Glomerular endothelial cell (primary cell): ENCODE results near the gene ADAMTS1. TPM values are rescaled to one million over a fixed set of nuclear protein-coding genes. Genes with fewer than 3 reads are reported as not detected.
A peak's percentile ranks its signal among the peaks of the same experiment; 100 is the strongest.

Source experiments
- DNase-seq: peaks from one replicate; pipeline ENCODE4 v3.0.0-alpha.2; 2011; ENCODE audit warnings: low read depth, low spot score; ENCODE audit errors: extremely low read depth
- total RNA-seq: library from RNA; depleted of rRNA; stranded (reverse); fragments of >200 nt; gene quantifications from 2 replicates; pipeline ENCODE4 v1.2.3, GENCODE V29; 2015

ADAMTS1 gene
- total RNA-seq, 1 donor from 2014 or later, result 20.7 TPM

DNA sequence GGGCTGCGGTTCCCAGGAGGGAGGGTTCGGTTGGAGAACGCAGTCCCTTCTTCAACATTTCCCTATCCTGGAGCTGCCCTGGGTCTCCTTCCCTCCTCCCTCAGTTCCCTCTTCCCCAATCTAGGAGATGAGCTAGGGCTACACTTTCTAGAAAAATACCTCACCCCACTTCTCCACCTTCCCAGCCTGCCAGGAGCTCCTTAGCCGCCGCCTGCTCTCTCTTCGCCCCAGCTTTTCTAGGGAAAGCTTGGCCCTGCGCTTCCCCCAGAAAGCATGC is 488 bp upstream of the ADAMTS1 start:
- DNase-seq, result no peak

DNA sequence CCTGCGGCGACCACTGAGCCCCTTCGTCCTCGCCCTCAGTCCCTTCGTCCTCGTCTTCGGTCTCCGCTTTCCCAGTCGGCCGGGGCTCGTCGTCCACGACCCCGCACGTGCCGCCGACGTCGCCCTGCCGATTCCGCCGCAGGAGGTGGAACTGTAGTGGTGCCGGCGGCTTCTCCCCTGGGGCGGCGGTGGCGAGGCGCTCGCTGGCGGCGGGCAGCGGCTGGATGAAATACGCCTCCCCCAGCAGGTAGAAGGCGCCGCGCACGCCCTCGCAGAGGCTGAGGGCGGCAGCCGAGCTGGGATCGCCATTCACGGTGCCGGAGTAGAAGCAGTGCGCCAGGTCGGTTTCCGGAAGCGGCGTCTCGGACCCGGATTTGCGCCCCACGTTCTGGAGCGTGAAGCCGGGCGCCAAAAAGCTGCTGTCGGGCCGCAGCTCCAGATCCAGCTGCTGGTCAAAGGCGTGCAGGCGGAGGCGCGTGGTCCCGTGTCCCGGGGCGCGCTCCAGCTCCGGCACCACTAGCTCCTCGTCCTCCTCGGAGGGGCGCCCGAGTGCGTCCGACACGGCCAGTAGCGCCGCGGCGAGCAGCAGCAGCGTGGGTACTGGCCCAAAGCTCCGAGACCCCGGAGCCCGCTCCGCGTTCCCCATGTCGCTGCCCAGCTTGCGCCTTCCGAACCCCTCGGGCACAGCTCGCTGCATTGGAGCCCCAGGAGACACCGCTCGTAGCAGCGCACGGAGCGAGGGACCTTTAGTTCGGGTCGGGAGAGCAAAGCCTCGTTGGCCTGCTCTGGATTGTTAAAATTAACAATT is 747 bp downstream of the ADAMTS1 start:
- no peak for DNase-seq

DNA sequence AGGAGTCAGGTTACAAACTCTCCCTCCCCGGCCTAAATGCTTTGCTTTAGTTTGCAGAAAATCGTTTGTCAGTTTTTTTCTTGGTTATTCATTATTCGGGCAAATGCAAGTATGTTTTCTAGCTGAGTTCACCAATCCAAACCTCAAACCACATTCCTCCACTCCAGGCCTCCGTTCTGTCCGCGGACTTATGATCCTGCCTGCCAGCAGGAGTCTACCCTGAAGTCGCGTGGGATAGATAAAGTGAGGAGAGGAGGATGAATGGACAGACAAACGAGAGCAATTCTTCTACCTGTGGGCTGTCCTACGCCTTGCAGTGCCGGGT is 1.3 kb downstream of the ADAMTS1 start:
- no peak for DNase-seq

DNA sequence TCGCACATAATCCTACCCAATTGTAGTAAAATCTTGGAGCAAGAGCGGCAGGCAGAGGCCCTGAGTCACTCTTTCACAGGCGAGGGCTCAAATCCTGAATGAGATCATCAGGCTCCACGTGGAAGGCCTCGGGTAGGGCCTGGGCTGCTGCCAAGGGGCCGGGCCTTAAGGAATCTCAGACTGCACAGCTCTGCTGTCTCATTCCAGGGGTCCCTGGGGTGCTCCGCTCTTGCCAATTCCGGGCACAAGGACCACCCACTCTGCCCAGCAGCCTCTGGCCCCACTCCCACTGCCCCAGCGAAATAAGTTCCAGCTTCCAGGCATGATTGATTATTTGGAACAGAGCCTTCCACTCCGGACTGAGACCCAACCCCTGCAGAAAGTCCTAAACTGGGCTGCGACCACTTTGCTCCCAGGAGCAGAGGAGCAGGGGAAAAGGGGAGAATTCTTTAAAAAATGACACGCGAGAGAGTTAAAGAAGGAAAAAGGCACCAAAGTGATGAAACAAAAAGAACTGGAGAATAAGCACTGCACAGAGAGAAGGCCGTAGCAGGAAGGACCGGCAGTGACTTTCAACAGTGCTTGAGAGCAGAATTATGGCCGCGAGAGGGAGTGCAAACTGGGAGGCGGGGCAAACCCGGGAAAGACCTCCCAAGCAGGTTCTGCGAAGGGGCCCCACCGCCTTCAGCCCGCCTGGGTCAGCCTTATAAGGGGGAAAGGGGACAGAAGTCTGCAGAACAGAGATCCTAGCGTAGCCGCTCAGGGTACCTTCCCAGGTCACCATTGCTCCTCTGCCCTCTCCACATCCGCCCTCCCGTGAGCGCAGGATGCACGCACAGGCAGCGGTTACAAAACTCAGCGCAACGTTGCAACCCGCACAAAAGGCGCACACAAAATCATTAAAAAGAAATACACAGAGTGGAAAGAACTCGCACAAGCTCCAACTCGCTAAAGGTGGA is 2.0 kb downstream of the ADAMTS1 start:
- no peak for DNase-seq

DNA sequence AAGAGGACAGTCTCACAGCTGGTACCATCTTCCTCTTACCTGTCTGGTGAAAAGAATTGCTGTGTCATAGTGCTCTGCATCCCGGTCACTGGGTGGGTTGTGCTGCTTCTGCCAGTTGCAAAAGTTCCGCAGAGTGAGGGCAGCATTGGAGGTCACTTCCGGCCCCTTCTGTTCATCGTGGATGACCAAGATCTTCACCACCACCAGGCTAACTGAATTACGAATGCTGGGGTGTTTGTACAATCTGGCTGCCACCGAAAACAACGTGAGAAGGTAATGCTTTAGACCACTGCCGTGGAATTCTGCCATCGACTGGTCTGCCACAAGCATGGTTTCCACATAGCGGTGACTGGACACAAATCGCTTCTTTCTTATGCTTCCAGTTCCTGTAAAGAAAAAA is 2.9 kb downstream of the ADAMTS1 start:
- DNase-seq, result no peak

DNA sequence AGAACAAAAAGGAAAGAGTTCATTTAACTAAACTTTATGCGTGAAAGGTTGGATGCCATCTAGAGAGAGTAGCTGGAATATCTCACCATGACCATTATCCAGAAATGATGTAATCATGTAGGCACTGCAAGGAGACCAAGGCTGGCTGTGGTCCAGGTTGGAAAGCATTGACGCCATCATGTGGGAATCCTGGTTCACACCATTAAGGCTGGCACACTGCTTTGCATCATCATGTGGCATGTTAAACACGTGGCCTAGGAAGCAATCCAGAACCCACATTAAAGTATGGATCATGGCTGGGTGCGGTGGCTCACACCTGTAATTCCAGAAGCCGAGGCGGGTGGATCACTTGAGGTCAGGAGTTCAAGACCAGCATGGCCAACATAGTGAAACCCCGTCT is 4.3 kb downstream of the ADAMTS1 start:
- DNase-seq, result peak; percentile 78

DNA sequence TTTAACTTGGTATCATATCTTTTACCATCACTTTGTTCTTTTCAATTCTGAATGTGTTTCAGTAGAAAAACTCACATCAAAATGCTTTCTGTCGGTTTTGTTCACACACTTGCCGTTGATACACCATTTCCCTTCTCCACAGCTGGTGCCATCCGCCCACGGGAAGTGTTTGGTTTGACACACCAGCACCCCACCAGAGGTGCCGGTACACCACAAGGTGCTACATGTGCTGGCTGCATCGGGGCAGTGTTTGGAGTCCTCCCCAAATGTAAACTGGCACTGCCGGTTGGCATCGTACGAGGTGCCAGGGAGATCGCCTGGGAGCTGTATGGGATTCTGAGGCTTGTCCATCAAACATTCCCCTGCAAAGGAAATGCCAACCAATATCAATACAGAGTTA is 5.0 kb downstream of the ADAMTS1 start:
- no peak for DNase-seq

DNA sequence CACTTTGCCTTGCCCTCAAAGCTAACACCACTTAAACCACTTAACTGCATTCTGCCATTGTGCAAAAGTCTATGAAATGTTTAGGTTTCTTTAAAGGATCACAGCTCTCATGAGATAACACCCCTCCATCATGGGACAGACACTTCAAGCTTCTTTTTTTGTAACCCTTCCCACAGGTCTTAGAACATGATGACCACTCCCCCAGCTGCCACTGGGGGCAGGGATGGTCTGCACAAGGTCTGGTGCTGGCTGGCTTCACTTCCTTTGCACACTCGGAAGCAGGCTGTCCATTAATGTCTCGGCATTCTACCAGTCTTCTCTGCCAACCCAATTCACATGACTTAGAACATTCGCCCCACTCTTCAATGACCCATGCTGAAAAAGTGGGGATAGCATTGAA is 7.7 kb downstream of the ADAMTS1 start:
- DNase-seq, result no peak

DNA sequence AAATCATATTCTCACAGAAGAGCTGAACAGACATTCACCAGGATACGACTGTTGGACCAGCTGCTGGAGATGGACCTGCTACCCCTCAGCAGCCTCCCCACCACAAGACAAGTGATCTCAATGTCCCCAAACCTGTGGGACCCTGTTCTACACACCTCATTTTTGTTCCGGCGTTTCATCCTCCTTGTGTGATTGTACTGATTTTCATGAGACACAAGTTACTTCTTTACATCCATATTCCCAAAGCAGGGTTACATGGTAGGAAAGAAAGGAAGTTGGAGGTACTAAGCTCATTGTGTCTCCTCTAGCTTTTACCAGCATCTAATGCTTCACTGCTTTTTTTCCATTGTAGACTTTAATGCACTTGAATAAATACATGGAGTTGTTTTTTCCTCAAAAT is 8.7 kb downstream of the ADAMTS1 start:
- DNase-seq, result no peak

DNA sequence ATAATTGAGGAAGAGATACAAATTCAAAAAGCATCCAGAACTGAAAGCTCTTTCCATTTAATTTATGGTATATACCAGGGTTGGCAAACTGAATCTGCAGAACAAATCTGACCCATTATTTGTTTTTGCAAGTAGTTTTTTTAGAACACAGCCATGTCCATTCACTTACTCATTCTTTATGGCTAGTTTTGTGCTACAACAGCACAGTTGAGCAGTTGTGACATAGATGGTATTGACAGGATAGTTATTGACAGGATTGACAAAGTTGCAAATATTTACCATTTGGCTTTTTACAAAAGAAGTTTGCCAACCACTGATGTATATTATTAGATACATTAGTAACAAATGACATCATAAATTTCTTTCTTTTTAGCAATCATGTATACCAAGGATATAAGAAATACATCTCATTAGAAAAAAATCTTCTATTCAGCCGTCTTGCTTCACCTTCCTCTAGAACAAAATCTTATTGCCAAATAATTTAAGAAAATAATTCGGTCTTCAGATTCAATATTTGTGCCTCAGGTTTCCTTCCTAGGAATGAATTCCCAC is 9.4 kb downstream of the ADAMTS1 start:
- no peak for DNase-seq

DNA sequence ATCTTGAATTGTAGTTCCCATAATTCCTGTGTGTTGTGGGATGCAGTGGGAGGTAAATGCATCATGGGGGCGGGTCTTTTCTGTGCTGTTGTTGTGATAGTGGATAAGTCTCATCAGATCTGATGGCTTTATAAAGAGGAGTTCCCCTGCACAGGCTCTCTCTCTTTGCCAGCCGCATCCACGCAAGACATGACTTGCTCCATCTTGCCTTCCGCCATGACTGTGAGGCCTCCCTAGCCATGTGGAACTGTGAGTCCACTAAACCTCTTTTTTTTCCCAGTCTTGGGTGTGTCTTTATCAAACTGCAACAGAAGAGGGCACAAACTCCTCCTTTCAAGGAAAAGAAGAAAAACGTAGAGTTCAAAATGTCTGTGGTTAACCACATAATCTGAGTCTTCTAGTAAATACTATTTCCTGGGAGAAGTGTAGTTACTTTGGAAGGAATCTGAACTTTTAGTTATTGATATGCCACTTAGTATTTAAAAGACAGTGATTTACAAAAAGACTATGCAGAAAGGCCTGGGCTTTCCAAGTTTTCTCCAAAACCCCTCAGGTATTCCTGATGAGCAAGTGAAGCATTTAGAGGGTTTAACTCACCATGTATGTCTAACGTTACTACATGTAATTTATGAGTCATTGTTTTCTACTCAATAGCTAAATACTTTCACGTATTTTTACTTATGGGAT is 10.0 kb downstream of the ADAMTS1 start:
- no peak for DNase-seq

DNA sequence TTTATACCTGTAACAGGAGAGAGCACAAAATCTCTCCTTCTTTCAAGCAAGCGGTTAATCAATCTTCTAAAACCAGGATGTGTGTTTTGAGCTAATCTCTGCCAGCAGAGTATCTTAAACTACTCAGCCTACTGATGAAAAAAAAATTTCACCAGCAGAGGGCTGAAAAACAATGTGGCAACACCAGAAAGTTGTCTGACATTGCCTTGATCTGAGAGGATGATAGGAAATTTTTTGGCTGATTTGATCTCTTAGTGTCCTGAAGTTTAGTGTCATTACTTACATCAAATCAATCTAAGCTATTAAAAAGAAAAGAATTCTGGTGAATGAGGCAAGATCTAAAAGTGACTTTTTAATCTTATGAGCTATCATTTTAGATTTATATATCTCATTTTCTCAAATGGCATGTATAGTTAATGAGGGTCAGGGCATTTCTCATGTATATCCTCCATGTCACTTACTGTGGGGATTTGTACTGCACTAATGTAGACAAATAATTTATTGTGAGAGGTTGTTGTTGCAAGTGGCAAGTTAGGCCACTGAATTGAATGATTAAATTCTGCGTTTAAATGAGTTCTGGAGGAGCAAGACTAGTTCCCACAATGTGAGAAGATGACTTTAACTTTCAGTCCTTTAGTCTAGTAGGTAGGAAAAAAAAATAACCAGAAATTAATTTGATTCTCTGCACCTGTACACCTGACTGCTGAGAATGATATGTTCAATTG is 10.9 kb downstream of the ADAMTS1 start:
- DNase-seq, result no peak

DNA sequence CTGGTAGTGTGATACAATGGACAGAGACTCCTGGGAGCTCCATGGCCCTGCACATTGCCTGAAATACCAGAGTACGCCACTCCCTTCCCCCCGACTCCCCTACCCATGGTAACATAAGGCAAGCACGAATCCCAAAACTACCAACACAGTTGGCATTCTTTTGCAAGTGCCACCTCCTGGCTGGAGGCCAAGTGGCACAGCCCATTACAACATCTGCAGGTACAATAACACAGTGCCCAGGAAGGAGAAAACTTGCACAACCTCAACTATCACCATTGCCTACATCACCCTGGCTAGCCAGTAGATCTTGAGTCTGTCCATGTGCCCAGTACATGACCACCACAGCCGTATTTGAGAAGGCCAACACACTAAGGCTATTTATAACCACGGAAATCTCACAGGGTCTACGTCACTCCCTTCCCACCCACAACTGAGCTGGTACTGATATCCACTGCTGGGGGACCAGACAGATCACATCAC is 11.7 kb downstream of the ADAMTS1 start:
- DNase-seq, result no peak

DNA sequence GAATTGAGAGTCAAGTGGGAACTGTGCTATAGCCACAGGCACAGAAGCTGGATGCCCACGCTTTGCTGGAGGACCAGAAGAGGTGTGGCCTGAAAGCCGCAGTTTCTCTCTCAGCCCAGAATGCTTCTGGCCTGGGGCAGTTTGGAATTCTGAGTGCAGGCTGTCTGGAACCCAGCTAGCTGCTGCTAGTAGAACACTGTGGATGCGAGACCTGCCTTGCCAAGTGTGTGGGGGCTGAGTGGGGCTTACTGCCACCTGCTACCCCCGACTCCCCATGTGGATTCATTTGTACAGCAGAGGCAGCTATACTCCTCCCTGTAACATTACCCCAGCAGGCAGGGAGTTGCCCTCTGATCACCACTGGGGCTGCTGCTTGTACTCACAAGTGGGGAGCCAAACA is 12.2 kb downstream of the ADAMTS1 start:
- no peak for DNase-seq

DNA sequence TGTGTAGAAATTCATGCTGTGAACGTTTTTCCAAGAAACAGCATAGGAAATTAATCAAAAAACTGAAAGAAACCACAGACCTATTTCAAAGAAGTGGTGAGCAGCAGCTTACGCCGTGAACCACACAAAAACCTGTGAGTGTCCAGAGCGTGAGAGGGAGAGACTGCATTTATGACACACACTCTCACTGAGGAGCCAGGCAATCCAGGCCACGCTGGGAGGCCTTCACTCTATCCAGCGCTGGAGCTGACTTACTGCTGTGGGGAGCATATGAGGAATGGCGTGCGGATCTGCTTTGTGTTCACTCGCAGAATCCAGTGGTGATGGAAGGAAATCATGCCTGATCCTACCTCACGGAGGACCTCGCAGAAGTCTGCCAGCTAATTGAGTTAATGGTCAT is 12.7 kb downstream of the ADAMTS1 start:
- no peak for DNase-seq

DNA sequence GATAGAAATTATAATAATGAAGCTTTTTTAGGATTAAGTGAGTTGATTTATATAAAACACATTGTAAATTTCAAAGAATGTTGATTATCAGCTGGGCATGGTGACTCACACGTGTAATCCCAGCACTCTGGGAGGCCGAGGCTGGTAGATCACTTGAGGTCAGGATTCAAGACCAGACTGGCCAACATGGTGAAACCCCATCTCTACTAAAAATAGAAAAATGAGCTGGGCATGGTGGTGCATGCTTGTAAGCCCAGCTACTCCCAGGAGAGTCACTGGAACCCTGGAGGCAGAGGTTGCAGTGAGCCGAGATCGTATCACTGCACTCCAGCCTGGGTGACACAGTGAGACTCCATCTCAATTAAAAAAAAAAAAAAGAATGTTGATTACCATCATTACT is 18.4 kb downstream of the ADAMTS1 start:
- DNase-seq, result no peak

DNA sequence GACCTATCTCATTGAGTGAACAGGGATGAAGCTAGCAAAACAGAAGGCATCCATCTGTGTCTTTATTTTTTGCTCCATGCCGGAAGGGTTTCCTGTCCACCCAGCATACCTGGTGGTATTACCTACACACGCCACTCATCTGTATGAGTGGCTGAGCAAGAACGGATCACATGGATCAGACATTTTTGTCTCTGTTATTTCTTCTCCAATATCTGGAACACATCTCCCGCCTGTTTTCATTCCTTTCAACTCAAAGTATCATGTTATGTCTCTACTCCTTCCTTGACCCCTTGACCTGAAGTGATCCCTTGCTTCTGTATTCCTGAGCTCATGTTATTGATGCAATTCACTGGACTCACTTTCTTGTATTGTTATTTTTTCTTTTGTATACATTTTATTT is 24.7 kb downstream of the ADAMTS1 start:
- no peak for DNase-seq

DNA sequence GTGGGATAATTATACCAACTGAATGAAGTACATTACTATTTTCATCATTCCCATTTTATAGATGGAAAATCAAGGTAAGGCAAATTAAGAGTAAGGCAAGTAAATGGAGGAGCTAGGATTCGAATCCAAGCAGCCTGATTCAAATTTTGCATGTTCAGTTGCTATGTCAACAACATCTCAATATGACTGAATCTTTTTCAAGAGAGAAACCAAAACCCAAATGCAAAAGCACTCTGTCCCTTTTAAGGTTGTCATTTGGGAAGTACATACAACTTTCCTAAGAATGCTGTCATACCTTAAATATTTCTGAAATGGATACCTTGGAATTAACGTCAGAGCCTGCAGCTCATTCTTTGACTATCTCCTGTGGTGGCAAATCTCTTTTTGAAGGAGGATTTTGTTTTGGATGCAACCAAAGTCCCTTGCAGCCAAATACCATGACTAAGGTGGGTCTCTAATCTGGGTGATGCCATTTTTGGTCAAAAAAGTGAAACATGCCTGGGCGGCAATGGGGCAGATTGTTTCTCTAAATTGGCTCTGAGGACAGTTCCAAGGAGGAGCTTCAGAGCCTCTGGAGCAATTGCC is 25.4 kb downstream of the ADAMTS1 start:
- DNase-seq, result no peak

DNA sequence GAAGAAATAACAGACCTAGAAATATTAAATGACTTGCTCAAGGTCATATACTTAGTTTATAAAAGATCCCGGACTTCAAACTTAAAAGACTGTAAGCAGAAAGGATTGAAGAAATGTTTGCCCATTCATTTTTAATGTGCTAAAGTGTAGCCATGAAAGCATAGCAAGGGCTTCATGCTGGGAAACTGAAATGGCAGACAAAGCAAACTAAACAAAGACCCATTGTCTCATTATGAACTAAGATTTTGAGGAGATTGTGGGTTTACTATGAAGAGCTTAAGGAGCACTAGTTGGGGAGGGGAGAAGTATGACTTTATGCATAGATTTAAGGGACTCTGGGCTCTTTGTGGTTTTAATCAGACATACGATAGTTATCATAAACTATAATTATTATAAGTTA is 26.3 kb downstream of the ADAMTS1 start:
- no peak for DNase-seq

DNA sequence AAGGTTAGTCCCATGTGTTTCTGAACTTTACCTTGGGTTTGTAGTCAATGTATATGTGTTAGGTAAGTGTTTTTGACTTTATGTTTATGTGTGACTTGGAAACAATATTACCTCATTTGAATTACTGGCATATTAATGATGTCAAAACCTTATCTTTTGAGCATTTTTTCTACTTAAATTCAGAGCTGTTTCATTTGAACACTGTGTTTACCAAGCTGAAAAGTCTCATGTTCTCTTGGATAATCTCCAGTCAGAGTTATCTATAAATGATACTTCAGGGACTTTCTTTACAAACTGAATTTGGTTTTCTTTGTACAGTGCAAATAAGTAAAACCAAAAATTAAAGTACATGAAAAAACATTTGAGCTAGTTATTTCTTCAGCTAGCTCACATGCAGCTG is 30.0 kb downstream of the ADAMTS1 start:
- no peak for DNase-seq
